Loucy (cell line): ENCODE results near the gene EML1.
"Not testable (repeated sequence)": the region's sequence is repeated elsewhere in the genome, so short reads cannot be mapped to it uniquely, and the experiment has no call there.

Source experiments
- EZH2phosphoT487 ChIP-seq: fragments of 200-600 bp; IDR thresholded peaks from 2 replicates; pipeline ENCODE4 v1.6.1; 2018; ENCODE audit warnings: antibody characterized with exemption, mild to moderate bottlenecking, moderate library complexity, borderline replicate concordance
- TF ChIP-seq, protein P1 (sequence below): fragments of 200-600 bp; sonication (generic); conservative IDR thresholded peaks from 2 replicates; pipeline ENCODE4 v1.5.1; 2014; ENCODE audit warnings: mild to moderate bottlenecking, antibody characterized with exemption, low read length

DNA sequence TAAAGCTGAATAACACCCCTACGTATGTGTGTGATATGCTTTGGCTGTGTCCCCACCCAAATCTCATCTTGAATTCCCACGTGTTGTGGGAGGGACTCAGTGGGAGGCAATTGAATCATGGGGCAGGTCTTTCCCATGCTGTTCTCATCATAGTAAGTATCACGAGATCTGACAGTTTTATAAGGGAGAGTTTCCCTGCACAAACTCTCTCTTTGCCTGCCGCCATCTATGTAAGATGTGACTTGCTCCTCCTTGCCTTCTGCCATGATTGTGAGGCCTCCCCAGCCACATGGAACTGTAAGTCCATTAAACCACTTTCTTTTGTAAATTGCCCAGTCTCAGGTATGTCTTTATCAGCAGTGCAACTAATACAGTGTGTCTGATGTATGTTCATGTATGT lies 30.3 kb upstream of the EML1 start:
- TF ChIP-seq, protein P1, sequence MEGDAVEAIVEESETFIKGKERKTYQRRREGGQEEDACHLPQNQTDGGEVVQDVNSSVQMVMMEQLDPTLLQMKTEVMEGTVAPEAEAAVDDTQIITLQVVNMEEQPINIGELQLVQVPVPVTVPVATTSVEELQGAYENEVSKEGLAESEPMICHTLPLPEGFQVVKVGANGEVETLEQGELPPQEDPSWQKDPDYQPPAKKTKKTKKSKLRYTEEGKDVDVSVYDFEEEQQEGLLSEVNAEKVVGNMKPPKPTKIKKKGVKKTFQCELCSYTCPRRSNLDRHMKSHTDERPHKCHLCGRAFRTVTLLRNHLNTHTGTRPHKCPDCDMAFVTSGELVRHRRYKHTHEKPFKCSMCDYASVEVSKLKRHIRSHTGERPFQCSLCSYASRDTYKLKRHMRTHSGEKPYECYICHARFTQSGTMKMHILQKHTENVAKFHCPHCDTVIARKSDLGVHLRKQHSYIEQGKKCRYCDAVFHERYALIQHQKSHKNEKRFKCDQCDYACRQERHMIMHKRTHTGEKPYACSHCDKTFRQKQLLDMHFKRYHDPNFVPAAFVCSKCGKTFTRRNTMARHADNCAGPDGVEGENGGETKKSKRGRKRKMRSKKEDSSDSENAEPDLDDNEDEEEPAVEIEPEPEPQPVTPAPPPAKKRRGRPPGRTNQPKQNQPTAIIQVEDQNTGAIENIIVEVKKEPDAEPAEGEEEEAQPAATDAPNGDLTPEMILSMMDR = not testable (repeated sequence)
- not testable (repeated sequence) for TF ChIP-seq EZH2phosphoT487
